ENCODE measurements around the gene MITF. TPM values are rescaled to one million over a fixed set of nuclear protein-coding genes. Genes with fewer than 3 reads are reported as not detected.

MITF gene
- total RNA-seq, 1 donor from 2014 or later: 2.0 TPM

- no peak overlapping the region for H3K27ac Mint-ChIP-seq (ENCODE audit: unreplicated experiment)
- no peak for DNase-seq (ENCODE audit: low read depth, low spot score)
- H3K4me3 Mint-ChIP-seq: no peak overlapping the region
- peaks cover 2% of the 10 kb centered on the region for H3K9me3 Mint-ChIP-seq
- TF ChIP-seq, protein P1, sequence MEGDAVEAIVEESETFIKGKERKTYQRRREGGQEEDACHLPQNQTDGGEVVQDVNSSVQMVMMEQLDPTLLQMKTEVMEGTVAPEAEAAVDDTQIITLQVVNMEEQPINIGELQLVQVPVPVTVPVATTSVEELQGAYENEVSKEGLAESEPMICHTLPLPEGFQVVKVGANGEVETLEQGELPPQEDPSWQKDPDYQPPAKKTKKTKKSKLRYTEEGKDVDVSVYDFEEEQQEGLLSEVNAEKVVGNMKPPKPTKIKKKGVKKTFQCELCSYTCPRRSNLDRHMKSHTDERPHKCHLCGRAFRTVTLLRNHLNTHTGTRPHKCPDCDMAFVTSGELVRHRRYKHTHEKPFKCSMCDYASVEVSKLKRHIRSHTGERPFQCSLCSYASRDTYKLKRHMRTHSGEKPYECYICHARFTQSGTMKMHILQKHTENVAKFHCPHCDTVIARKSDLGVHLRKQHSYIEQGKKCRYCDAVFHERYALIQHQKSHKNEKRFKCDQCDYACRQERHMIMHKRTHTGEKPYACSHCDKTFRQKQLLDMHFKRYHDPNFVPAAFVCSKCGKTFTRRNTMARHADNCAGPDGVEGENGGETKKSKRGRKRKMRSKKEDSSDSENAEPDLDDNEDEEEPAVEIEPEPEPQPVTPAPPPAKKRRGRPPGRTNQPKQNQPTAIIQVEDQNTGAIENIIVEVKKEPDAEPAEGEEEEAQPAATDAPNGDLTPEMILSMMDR (conservative IDR thresholded peaks at IDR 0.05): no peak
- peaks cover 6% of the 10 kb centered on the region for H3K4me1 Mint-ChIP-seq
- no peaks in the 10 kb centered on the region for H3K36me3 Mint-ChIP-seq (ENCODE audit: low read depth)
- H3K27me3 Mint-ChIP-seq (ENCODE audit: low read depth): peaks cover 20% of the 10 kb centered on the region
Measured at GRCh38 chr3:69696367-69696766, 42.9 kb upstream of the MITF start.

GRCh38 chr3:69697381-69697780 is 41.9 kb upstream of the MITF start:
- H3K27me3 Mint-ChIP-seq (ENCODE audit: low read depth): peaks cover 20% of the 10 kb centered on the region
- peaks cover 4% of the 10 kb centered on the region for H3K9me3 Mint-ChIP-seq
- TF ChIP-seq, protein P1 (conservative IDR thresholded peaks at IDR 0.05): no peak
- no peak for DNase-seq (ENCODE audit: low read depth, low spot score)
- H3K4me1 Mint-ChIP-seq: no peaks in the 10 kb centered on the region
- H3K36me3 Mint-ChIP-seq (ENCODE audit: low read depth): no peaks in the 10 kb centered on the region
- H3K27ac Mint-ChIP-seq (ENCODE audit: unreplicated experiment): no peak overlapping the region
- H3K4me3 Mint-ChIP-seq: no peak overlapping the region

GRCh38 chr3:69698728-69699127 is 40.5 kb upstream of the MITF start:
- no peak for DNase-seq (ENCODE audit: low read depth, low spot score)
- no peaks in the 10 kb centered on the region for H3K36me3 Mint-ChIP-seq (ENCODE audit: low read depth)
- no peak overlapping the region for H3K27ac Mint-ChIP-seq (ENCODE audit: unreplicated experiment)
- peaks cover 17% of the 10 kb centered on the region for H3K27me3 Mint-ChIP-seq (ENCODE audit: low read depth)
- no peaks in the 10 kb centered on the region for H3K4me1 Mint-ChIP-seq
- TF ChIP-seq, protein P1 (conservative IDR thresholded peaks at IDR 0.05): no peak
- peaks cover 7% of the 10 kb centered on the region for H3K9me3 Mint-ChIP-seq
- H3K4me3 Mint-ChIP-seq: no peak overlapping the region

GRCh38 chr3:69699183-69699582 is 40.1 kb upstream of the MITF start:
- Mint-ChIP-seq H3K36me3 (ENCODE audit: low read depth) (no peaks in the 10 kb centered on the region), H3K9me3 (peaks cover 7% of the 10 kb centered on the region), H3K4me3 (no peak overlapping the region), H3K4me1 (no peaks in the 10 kb centered on the region), H3K27me3 (ENCODE audit: low read depth) (peaks cover 18% of the 10 kb centered on the region), H3K27ac (ENCODE audit: unreplicated experiment) (no peak overlapping the region)
- TF ChIP-seq, protein P1 (conservative IDR thresholded peaks at IDR 0.05): no peak
- DNase-seq (ENCODE audit: low read depth, low spot score): no peak

GRCh38 chr3:69700949-69701348 is 38.3 kb upstream of the MITF start:
- Mint-ChIP-seq H3K9me3 (peaks cover 7% of the 10 kb centered on the region), H3K36me3 (ENCODE audit: low read depth) (no peaks in the 10 kb centered on the region), H3K4me3 (no peak overlapping the region), H3K27ac (ENCODE audit: unreplicated experiment) (no peak overlapping the region), H3K4me1 (no peaks in the 10 kb centered on the region), H3K27me3 (ENCODE audit: low read depth) (peaks cover 14% of the 10 kb centered on the region)
- TF ChIP-seq, protein P1 (conservative IDR thresholded peaks at IDR 0.05): no peak
- no peak for DNase-seq (ENCODE audit: low read depth, low spot score)
